Measurements from ENCODE around the gene ACSS2.

Gene ACSS2

DNA sequence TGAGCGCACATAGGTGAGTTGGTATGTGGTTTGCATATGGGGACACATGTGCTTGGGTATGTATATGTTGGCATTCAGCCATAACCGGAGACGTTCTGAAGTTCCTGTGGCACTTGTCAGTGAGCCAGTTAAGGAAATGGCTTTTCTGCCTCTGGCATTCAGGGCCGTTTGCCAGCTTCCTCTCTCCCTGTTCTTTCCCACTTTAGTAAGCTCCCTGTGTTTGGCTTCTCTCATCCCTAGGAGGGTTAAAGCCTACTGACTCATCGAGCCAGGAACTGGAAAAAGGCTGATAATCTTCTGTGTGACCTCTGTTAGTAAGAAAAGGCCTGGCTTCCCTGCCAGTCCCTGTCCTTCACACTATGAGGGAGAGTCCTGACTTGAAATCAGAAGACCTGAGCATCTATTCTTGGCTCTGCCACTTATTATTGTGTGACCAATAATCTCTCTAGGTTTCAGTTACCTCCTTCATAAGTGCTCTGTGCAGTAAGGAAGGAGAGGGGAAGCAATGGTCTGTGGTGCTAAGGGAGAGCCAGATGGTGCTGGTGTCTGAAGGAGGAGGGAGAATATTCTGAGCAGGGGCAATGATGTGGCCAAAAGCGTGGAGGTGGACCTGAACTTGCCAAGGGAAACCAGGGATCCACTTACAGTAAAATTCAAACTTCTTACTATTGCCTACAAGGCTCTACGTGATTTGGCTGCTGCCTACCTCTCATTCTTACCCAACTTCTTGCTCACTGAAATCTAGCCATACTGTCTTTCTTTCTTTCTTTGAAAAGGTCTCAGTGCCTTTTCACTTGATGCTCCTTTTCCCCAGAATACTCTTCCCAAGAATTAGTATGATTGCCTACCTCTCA lies 31.4 kb downstream of the ACSS2 start:
- peak; percentile 77 for DNase-seq (ENCODE audit: low read depth)

DNA sequence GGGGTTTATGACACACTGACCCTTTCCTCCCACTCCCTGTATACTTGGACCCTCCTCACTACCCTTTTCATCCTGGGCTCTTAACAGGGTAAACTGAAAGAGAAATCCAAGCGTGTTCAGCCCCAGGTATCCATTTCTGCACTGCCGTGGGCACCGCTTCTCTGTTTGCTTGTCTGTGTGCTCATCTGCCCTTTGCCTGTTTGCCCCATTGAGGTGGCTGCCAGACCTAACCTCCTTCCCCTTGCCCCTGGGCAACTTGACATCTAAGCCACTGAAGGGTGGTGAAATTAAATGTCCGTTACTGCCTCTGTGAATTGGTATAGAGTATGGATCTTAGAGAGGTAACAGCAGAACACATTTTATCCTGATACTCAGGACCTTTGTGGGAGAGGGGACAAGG lies 38.7 kb downstream of the ACSS2 start:
- no peak for DNase-seq (ENCODE audit: low read depth)

DNA sequence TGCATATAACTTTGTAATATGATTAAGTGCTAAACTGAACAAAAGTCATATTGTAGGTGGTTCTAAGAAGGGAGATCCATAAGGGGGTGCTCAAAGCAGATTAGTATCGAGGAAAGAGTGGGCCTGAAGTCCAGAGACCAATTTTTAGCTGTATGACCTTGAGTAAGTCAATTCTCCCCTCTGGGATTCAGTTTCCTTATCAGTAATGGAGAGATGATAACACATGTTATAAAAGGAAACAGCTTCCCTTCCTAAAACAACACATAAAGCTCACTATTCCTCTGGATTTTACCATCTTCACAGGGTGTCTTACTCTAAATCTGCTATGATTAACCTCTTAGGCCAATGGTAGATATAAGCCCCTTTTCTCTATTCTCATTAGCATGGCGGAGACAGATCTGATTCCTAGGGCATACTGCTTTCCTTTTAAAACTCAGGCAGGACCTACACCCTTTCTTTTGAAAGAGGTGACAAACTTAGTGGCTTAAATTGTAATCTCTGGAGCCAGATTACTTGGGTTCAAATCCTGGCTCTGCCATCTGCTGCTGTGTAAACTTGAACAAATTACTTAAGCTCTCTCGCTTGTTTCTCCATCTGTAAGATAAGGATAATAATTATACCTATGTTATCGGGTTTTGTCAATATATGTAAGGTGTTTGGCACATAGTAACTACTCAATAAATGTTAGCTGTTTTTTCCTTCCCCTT lies 39.5 kb downstream of the ACSS2 start:
- no peak for DNase-seq (ENCODE audit: low read depth)

DNA sequence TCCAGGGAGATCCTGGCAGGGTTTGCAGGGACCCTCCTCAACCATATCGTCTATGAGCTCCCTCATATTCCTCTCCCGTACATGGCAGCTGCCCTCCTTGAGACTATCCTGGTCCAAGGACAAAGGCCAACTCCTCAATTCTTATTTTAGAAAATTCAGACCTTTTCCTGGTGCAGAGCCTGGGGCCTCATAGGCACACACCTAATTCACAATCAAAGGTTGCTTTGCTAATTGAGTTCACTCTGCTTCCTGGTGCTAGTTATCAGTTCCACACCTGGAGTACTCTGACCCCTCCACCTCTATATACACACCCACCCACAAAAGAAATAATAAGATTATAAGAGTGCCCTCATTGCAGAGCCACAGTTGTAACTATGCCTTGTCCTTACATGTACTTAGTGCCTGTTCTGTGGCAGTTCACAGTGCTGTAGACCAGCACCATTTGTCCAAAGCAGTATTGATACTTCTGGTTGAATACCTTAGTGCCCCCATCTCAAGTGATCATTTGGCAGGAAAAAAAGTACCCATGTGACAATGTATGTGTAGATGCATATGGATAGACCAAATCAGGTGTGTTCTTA lies 40.5 kb downstream of the ACSS2 start:
- DNase-seq (ENCODE audit: low read depth): no peak

DNA sequence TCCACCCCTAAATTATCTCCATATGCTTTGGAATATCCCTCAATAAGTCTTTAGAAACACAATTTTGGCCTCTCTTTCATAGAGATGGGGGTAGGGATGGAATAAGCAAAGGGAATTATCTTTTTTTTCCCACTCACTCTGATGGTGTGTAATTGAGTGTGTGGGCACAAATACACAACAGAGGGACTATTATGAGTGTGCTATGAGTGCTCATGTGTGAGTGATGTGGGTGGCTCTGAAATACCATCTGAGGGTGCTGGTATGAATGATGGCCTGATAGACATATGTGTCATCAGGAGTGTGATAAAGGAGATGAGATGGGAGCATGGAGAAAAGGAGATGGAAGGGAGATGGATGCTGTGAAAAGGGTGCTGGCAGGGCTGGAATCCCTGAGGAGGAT lies 43.6 kb downstream of the ACSS2 start:
- no peak for DNase-seq (ENCODE audit: low read depth)

DNA sequence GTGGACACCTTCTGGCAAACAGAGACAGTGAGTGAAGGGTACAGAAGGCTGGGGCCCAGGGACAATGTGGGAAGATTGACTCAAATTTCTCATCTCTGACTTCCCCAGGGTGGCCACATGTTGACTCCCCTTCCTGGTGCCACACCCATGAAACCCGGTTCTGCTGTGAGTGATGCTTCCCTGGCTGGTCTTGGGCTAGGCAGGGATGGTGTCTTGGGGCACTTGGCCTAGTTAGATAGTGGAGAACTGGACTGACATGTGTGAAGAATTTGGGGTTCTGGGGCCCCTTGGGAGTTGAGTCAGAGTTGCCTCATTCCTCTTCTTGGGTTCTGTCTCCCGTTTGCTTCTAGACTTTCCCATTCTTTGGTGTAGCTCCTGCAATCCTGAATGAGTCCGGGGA lies 45.0 kb downstream of the ACSS2 start:
- no peak for DNase-seq (ENCODE audit: low read depth)

DNA sequence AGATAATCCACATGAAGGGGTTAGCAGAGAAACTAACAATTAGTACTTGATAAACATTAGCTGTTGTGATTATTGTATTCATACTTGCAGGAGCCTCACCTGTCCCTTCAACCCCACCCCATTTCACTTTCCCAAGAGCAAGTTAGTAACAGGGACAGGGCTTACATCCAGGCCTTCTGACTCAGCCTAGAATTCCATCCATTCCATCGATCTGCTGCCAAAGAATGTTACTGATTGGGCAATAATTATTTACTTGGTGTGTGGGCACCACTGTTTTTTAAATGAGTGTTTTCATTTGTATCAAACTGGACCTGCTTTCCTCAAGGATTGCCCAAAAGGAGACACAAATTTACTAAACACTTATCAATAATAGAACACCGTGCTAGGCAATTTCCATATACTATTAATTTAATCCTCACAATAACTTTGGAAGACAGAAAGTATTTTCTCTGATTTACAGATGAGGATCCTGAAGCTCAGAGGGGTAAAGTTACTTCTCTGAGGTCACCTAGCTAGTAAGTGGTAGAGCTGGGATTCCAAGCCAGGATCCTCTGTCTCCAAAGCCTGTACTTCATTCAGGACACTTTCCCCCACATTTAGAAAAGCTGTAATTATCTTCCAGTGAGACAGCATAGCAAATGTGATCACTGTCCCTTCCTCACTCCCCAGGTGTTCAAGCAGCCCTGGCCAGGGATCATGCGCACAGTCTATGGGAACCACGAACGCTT lies 46.4 kb downstream of the ACSS2 start:
- peak; percentile 69 for DNase-seq (ENCODE audit: low read depth)

DNA sequence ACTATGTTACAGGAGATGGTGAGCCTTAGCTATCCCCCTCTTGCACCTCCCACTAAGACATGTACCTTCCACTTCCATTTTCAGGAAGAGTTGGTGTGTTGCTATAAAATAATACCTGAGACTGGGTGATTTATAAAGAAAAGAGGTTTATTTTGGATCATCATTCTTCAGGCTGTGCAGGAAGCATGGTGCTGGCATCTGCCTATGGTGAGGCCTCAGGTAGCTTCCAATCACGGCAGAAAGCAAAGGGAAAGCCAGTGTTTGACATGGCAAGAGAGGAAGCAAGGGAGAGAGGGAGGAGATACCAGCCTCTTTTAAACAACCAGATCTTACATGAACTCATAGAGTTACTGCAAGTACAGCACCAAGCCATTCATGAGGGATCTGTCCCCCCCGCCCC lies 47.0 kb downstream of the ACSS2 start:
- DNase-seq (ENCODE audit: low read depth): no peak

DNA sequence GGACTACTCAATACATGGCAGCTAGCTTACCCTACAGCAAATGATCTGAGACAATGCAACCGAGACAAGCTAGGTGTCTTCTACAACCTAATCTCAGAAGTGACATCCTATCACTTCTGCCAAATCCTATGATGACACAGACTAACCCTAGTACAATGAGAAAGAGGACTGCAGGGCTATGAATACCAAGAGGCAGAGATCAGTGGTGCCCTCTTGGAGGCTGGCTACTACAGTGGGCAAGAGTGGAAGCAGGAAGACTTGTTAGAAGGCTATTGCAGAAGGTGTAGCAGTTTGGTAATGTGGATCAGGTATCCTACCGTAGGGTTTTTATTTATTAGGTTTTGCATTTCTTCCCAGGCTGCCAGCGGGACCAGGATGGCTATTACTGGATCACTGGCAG lies 48.9 kb downstream of the ACSS2 start:
- no peak for DNase-seq (ENCODE audit: low read depth)

DNA sequence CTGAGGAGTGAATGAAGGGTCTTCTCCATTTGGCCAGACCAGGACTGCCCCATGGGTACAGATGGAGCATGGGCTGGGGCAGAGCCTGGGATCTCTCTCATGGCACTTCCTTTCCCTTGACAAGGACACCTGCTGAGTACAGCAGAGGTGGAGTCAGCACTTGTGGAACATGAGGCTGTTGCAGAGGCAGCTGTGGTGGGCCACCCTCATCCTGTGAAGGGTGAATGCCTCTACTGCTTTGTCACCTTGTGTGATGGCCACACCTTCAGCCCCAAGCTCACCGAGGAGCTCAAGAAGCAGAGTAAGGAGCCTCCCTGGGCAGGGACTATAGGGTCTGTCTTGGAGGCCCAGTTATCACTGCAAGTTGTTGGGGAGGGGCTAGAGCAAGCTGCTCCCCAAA lies 49.6 kb downstream of the ACSS2 start:
- no peak for DNase-seq (ENCODE audit: low read depth)

DNA sequence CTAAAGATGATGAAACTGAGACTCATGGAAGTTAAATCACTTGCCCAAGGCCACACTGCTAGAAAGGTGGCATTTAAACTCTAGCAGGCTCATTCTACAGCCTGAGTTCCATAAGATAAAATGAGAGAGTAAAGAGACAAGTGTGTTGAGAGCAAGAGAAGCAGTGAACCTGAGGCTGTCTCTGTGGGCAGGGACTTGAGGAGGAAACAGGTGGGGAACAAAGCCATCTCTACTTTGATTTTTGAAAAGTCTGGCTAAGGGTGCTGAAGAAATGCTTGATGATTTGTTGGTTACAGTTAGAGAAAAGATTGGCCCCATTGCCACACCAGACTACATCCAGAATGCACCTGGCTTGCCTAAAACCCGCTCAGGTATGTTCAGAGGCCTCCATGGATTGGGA lies 50.2 kb downstream of the ACSS2 start:
- no peak for DNase-seq (ENCODE audit: low read depth)

DNA sequence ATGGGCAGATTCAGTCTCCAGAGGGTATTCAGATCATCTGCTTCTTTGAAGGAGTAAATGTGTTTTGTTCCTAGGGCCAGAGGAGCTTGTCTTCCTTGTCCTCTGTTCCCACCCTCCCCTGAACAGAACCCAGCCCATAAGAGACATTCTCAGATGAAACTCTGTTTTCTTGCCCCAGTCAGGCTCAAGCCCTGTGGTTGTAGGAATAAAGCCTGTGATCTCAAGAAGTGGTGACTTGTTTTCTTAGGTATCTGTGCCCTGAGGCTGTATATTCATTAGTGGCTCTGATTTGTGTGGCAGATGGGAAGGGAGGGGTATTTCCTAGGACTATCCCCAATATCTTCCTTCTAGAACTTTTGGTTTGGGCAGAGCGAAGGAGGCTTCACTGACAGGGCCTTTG lies 51.3 kb downstream of the ACSS2 start:
- no peak for DNase-seq (ENCODE audit: low read depth)

DNA sequence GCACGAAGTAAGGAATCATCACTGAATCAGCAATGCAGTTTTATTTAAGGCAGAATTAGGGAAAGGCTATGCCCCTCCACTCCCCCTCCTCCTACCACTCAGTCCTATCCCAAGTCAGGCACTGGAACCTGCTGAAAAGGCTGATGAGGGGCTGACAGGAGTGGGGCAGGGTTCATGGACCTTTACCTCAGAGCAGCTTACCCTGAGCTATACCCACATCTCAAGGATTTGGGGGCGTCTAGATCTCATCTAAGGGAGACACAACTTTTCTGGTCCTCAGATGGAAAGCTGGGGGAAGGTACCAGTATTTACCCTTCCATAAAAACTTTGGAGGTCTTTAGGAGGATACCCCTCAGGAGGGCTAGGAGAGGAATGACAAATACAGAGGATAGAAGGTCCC lies 52.0 kb downstream of the ACSS2 start:
- DNase-seq (ENCODE audit: low read depth): no peak

DNA sequence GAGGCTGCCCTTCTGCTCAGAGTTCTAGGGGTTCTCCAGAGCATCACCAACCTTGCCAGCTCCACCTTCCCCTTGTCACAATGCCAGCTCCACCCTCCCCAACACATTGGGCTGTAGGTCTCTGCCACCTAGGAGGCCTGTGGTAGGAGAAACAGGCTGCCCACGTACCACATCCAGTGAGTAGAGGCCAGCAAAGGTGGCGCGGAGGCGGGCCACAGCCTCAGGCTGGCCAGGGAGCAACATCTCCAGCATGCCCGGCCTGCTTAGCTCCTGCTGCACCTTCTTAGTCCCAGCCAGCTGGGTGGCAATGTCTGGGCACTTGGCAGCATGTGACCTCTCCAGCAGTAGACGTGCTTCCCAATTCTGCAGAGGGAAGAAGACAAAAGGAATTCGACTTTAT lies 55.4 kb downstream of the ACSS2 start:
- no peak for DNase-seq (ENCODE audit: low read depth)

DNA sequence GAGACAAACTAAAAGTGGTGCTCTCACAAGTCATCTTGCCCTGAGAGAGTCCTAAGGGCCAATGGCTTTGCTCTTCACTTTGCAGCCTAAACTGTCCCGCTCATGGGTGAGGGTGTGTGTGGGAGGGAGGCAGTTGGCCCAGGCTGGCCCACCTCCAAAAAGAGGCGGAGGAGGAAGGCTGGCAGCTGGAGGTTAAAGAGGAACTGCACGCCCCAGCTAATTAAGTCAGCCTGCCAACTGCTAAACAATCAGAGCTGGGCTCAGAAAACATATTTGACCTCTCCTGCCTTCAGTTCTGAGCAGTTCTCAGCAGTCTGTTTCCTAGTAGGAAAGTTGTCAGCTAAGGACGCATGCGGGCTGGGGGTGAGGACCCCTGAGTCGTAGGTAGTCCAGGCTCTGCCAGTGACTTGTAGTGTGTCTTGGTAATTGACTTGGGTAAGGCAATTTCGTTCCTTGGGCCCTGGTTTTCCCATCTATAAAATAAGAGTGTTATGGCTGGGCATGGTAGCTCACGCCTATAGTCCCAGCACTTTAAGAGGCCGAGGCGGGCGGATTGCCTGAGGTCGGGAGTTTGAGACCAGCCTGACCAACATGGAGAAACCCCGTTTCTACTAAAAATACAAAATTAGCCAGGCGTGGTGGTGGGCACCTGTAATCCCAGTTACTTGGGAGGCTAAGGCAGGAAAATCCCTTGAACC lies 62.2 kb downstream of the ACSS2 start:
- no peak for DNase-seq (ENCODE audit: low read depth)

DNA sequence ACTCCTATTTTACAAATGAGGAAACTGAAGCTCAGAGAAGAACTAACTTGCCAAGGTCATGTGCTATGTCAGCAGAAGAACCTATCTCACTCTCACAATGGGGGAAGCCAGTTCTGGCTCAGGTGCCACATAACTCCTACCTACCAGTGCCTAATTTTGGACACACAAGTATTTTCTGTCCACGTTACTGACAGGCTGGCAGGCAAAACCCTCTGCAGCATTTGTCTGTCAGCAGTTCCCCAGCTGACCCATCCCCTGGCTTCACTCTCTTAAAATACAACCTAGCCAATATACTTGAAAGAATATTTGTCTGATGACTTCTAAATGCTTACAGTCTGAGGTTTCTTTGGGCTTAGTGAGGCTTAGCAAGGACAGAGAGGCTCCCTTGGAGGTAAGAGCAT lies 63.7 kb downstream of the ACSS2 start:
- no peak for DNase-seq (ENCODE audit: low read depth)

DNA sequence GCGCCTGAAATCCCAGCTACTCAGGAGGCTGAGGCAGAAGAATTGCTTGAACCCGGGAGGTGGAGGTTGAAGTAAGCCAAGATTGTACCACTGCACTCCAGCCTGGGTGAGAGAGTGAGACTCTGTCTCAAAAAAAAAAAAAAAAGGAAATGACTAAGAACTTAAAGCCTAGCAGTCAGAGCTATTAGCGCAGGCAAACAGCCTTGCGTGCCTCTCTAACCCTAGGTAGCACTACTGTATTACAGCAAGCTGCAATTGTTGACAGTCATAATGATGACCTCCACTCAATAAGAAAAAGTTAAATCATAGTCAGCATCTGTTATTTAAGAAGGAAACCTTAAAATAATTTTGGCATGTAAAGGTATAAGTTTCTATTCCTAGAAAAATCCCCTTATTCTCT lies 64.8 kb downstream of the ACSS2 start:
- DNase-seq (ENCODE audit: low read depth): no peak

DNA sequence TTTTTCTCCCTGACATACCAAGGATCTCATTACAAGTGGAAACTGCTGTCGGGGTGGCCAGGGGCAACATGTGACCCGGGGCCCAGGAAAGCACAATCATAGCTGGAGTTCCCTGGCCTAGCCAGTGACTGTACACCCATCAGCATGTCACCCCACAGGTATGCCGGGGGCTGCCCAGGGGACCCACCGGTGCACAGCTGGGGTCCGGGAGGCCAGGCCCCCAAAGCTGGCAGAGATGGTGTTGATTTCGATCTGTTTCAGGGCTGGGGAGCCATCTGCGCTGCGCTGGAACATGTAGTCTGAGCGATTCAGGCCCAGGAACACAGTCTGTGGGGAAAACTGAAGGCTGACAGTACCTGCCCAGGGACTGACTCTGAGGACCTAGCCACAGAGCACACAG lies 65.9 kb downstream of the ACSS2 start:
- no peak for DNase-seq (ENCODE audit: low read depth)

DNA sequence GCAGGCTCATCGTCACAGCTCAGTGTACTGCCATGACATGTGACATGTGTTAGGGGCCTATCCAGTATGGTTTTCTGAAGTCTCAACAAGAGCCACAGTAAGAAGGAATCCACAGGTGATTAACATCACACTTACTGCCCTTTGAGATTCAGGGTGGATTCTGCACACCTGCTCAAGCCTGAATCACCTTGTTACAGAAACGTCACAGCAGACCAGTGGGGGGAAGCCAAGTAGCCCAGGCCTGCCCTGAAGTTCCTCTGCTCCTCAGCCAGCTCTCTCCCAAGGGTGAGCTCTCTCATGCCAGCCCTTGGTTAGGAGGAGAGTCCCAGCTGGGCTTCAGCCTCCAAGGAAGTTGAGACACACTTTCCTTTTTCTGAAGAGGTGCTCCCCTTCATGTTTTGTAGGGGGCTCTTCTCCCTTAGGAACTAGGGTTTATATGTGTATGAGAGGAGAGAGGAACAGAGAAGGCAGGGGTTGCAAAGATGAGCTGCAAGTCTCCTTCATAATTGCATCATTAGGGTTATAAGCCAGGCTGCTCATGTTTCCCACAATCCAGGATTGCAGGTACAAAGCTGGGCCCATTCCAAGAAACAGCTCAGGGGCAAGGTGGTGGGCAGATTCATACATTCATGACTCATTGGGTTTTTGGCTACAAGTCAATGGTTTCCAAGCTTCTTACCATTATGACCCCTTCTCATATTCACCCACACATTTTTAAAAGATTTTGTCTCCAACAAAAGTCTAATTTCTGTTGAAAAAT lies 67.6 kb downstream of the ACSS2 start:
- no peak for DNase-seq (ENCODE audit: low read depth)

DNA sequence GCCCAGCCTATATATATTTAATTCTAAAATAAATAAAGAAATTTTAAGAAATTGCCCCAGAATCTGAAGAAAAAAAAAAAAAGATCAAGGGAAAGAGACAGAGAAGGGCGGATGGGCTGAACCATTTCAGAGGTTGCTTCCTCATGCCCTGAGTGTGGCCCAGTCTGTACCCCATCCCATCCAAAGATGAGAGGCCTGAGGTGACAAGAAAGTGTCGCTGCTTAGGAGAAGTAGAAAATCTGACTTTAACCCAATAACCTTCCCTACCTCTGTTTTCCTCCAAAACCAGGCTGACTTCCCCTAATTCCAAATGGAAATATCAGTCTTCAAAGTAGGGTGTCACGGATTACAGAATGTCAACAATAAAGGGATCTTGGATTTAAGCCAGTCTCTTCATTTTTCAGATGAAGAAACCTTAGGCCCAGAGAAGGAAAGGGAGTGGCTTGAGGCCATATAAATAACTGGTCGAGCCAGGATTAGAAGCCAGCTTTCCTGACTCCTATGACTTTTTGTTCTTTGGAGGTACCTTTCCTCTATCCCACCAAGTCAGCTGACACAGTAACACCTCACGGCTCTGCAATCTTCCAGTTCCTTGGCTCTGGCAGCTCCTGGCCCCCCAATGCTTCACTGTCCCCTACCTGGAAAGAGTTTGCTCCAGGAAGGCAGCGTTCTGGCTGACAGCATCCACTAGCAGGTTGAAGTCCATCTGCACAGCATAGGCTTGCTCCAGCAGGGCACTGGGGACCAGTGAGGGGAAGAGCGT lies 69.1 kb downstream of the ACSS2 start:
- no peak for DNase-seq (ENCODE audit: low read depth)

DNA sequence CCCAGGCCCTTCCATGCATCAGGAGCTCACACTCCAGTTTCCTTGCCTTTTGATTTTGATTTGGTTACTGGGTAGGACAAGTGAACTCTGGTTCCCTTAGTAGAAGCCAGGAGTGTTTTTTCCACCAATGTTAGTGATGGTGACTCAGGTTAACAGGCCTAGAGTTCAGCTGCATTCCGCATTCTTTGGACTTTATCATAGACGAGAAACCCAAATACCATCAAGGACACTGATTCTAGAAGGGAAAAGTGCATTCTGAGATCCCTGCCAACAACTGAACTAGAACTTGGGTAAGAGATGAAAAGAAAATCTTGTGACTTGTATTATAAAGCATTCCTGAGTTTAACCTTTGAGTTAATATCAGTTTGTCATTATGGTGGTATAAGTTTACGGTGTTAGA lies 70.2 kb downstream of the ACSS2 start:
- DNase-seq (ENCODE audit: low read depth): no peak

All from GM04504 (cell line).